DOHH2 (cell line): ENCODE measurements around the gene SYT7.

Experiments used
- H3F3A ChIP-seq: fragments of 200-600 bp; sonication (generic), shearing (Covaris generic); 2 replicates; pipeline ENCODE4 v1.6.0; 2016; ENCODE audit warnings: antibody characterized with exemption, mild to moderate bottlenecking; ENCODE audit not compliant: control insufficient read depth, insufficient read depth
- H3K27ac ChIP-seq: fragments of 200-600 bp; sonication (generic); 2 replicates; pipeline ENCODE4 v1.5.1; 2014; ENCODE audit warnings: low read depth, mild to moderate bottlenecking, low read length, moderate library complexity
- H3K27me3 ChIP-seq: fragments of 200-600 bp; sonication (generic); 2 replicates; pipeline ENCODE4 v1.6.1; 2014; ENCODE audit warnings: mild to moderate bottlenecking, low read length, mixed read lengths; ENCODE audit not compliant: control insufficient read depth
- H3K36me3 ChIP-seq: fragments of 200-600 bp; sonication (generic); 2 replicates; pipeline ENCODE4 v1.6.1; 2014; ENCODE audit warnings: mild to moderate bottlenecking, low read length, moderate library complexity, mixed read lengths; ENCODE audit not compliant: control insufficient read depth
- H3K4me1 ChIP-seq: fragments of 200-600 bp; sonication (generic); 2 replicates; pipeline ENCODE4 v1.6.1; 2014; ENCODE audit warnings: mild to moderate bottlenecking, low read length, mixed read lengths; ENCODE audit not compliant: control insufficient read depth
- H3K4me2 ChIP-seq: fragments of 200-600 bp; sonication (generic); 2 replicates; pipeline ENCODE4 v1.6.0; 2014; ENCODE audit warnings: mild to moderate bottlenecking, low read length, moderate library complexity
- H3K4me3 ChIP-seq: fragments of 200-600 bp; sonication (generic); 2 replicates; pipeline ENCODE4 v1.5.1; 2014; ENCODE audit warnings: mild to moderate bottlenecking, low read length, mixed read lengths
- H3K79me2 ChIP-seq: fragments of 200-600 bp; sonication (generic); 2 replicates; pipeline ENCODE4 v1.6.1; 2014; ENCODE audit warnings: mild to moderate bottlenecking, low read length, mixed read lengths; ENCODE audit not compliant: control insufficient read depth
- H3K9me2 ChIP-seq: fragments of 200-600 bp; sonication (generic); replicated peaks from 2 replicates; pipeline ENCODE4 v1.6.1; 2014; ENCODE audit warnings: mild to moderate bottlenecking, low read length, mixed read lengths; ENCODE audit not compliant: control insufficient read depth
- H3K9me3 ChIP-seq: fragments of 200-600 bp; sonication (generic); 2 replicates; pipeline ENCODE4 v1.6.1; 2014; ENCODE audit warnings: antibody characterized with exemption, low read length, mixed read lengths; ENCODE audit not compliant: control insufficient read depth, insufficient read depth
- H4K20me1 ChIP-seq: fragments of 200-600 bp; sonication (generic); 2 replicates; pipeline ENCODE4 v1.6.0; 2014; ENCODE audit warnings: low read depth, mild to moderate bottlenecking, antibody characterized with exemption, low read length, moderate library complexity; ENCODE audit not compliant: control insufficient read depth, insufficient read depth
- EZH2phosphoT487 ChIP-seq: fragments of 200-600 bp; sonication (generic); IDR thresholded peaks from 2 replicates; pipeline ENCODE4 v1.6.1; 2017; ENCODE audit warnings: borderline replicate concordance, mild to moderate bottlenecking, antibody characterized with exemption, low read length, moderate library complexity, mixed read lengths
- TF ChIP-seq, protein P1 (sequence below): fragments of 200-600 bp; sonication (generic); IDR thresholded peaks from one replicate; pipeline ENCODE4 v1.5.1; 2014; ENCODE audit warnings: antibody characterized with exemption, mild to moderate bottlenecking, low read depth, low read length; ENCODE audit not compliant: poor library complexity, severe bottlenecking

The SYT7 gene

DNA sequence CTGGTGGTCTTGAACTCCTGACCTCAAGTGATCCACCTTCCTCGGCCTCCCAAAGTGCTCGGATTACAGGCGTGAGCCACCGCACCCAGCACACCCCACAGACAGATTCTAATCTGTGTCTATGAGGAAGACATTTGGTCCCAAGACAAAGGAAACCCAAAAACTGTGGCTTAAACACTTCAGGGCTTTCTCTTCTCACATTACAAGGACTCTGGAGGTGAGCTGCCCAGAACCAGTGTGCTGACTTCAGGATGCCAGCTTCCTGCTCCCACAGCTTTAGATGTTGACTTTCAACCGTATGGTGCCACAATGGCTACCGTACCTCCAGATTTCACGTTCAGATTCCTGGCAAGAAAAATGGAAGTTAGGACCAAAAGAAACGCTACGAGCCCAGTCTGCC is 32.2 kb upstream of the SYT7 start:
- H3K27ac ChIP-seq = no peak overlapping the region
- no peak overlapping the region for H3K4me2 ChIP-seq
- H4K20me1 ChIP-seq = no peaks in the 10 kb centered on the region
- no peaks in the 10 kb centered on the region for H3K9me3 ChIP-seq
- TF ChIP-seq EZH2phosphoT487 = no peak
- TF ChIP-seq, protein P1, sequence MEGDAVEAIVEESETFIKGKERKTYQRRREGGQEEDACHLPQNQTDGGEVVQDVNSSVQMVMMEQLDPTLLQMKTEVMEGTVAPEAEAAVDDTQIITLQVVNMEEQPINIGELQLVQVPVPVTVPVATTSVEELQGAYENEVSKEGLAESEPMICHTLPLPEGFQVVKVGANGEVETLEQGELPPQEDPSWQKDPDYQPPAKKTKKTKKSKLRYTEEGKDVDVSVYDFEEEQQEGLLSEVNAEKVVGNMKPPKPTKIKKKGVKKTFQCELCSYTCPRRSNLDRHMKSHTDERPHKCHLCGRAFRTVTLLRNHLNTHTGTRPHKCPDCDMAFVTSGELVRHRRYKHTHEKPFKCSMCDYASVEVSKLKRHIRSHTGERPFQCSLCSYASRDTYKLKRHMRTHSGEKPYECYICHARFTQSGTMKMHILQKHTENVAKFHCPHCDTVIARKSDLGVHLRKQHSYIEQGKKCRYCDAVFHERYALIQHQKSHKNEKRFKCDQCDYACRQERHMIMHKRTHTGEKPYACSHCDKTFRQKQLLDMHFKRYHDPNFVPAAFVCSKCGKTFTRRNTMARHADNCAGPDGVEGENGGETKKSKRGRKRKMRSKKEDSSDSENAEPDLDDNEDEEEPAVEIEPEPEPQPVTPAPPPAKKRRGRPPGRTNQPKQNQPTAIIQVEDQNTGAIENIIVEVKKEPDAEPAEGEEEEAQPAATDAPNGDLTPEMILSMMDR = no peak
- no peaks in the 10 kb centered on the region for H3K79me2 ChIP-seq
- peaks cover 6% of the 10 kb centered on the region; the same call in 1 of the 2 replicates for H3K27me3 ChIP-seq
- no peaks in the 10 kb centered on the region for H3K36me3 ChIP-seq
- no peaks in the 10 kb centered on the region for H3F3A ChIP-seq
- H3K4me1 ChIP-seq = no peaks in the 10 kb centered on the region
- H3K4me3 ChIP-seq = no peak overlapping the region
- no peaks in the 10 kb centered on the region for H3K9me2 ChIP-seq

DNA sequence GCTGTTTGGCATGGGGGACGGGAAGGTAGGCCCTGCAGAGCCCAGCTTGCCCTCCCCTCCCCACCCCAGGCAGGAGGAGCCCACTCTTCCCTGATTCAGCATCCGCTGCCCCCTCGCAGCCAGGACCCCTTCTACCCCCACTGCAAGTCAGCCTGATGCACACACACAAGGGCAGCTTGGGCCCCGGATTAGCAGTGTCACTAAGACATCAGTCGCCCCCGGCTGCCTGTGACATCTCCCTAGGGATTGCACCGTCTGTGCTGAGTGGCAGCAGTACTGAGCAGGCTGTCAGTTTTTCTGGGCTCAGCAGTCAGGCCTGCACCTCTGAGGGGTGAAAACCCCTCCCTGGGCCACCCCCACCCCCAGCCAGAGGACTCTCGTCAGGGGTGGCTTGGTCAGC is 30.4 kb upstream of the SYT7 start:
- Histone ChIP-seq H3K9me2 (no peaks in the 10 kb centered on the region), H3K36me3 (no peaks in the 10 kb centered on the region), H3K27ac (no peak overlapping the region), H3K4me1 (no peaks in the 10 kb centered on the region), H3K9me3 (no peaks in the 10 kb centered on the region), H3K79me2 (no peaks in the 10 kb centered on the region), H4K20me1 (no peaks in the 10 kb centered on the region), H3K27me3 (peaks cover 6% of the 10 kb centered on the region; the same call in 1 of the 2 replicates), H3F3A (no peaks in the 10 kb centered on the region), H3K4me2 (no peak overlapping the region), H3K4me3 (no peak overlapping the region)
- no peak for TF ChIP-seq EZH2phosphoT487
- TF ChIP-seq, protein P1 = no peak

DNA sequence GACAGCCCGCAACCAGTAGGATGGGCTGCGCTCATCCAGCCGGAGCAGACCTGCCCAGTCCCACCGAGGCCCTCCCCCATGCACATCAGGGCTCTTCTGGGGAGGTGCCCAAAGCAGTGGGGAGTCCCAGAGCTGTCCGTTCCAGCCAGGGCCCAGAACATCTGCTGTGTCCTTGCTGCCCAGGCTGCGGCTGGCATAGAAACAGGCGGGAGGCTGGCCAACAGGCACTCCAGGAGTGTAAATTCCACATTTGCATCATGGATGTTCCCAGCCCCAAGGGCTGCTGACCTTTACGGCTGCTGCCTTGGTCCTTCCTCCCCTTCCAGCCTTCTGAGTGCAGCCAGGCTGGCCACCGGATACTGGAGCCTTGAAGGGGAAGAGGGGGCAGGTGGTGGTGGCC is 30.0 kb upstream of the SYT7 start:
- no peaks in the 10 kb centered on the region for H4K20me1 ChIP-seq
- H3K79me2 ChIP-seq = no peaks in the 10 kb centered on the region
- H3K27me3 ChIP-seq = peaks cover 6% of the 10 kb centered on the region; the same call in 1 of the 2 replicates
- no peak overlapping the region for H3K4me2 ChIP-seq
- no peaks in the 10 kb centered on the region for H3K36me3 ChIP-seq
- no peaks in the 10 kb centered on the region for H3K4me1 ChIP-seq
- H3F3A ChIP-seq = no peaks in the 10 kb centered on the region
- TF ChIP-seq, protein P1 = no peak
- TF ChIP-seq EZH2phosphoT487 = no peak
- no peak overlapping the region for H3K4me3 ChIP-seq
- H3K9me2 ChIP-seq = no peaks in the 10 kb centered on the region
- H3K9me3 ChIP-seq = no peaks in the 10 kb centered on the region
- H3K27ac ChIP-seq = no peak overlapping the region
